Stomach (tissue), 9 donors: ENCODE measurements around the gene NLGN1. TPM values are rescaled to one million over a fixed set of nuclear protein-coding genes. Genes with fewer than 3 reads are reported as not detected.

Source experiments
- DNase-seq, 2 donors: peaks; one replicate each; pipeline versions ENCODE4 v3.0.0 to v3.0.0-alpha.2; 2013 to 2019
- H3K27ac ChIP-seq, 5 donors: fragments of 200-600 bp in 4 of 5; sonication (generic) in 4 of 5; one replicate each; pipeline ENCODE4 v1.5.1; 2013 to 2019; ENCODE audit warnings: mild to moderate bottlenecking in 1 of 5, moderate library complexity in 1 of 5
- H3K27me3 ChIP-seq, 3 donors: fragments of 200-600 bp; sonication (generic); one replicate each; pipeline ENCODE4 v1.5.1; 2017 to 2019; ENCODE audit warnings: mixed run types in 1 of 3
- H3K36me3 ChIP-seq, 4 donors: fragments of 200-600 bp; sonication (generic); 1 replicate in 3 of 4; 2 replicates in 1 of 4; pipeline ENCODE4 v1.5.1; 2016 to 2019
- H3K4me1 ChIP-seq, 4 donors: fragments of 200-600 bp; sonication (generic); one replicate each; pipeline ENCODE4 v1.5.1; 2016 to 2019
- H3K4me3 ChIP-seq, 4 donors: fragments of 200-600 bp; sonication (generic) in 3 of 4; one replicate each; pipeline ENCODE4 v1.5.1; 2016 to 2019; ENCODE audit warnings: mild to moderate bottlenecking in 1 of 4
- H3K9me3 ChIP-seq, 4 donors: fragments of 200-600 bp; sonication (generic); one replicate each; pipeline ENCODE4 v1.5.1; 2016 to 2019
- EP300 ChIP-seq: sonication (generic); formaldehyde crosslinking; IDR thresholded peaks from one replicate; pipeline ENCODE4 v1.6.1; 2017; ENCODE audit warnings: antibody characterized with exemption
- POLR2A ChIP-seq, 4 donors: fragments of 450-650 bp; IDR thresholded peaks; one replicate each; pipeline ENCODE4 v1.6.1; 2016; ENCODE audit warnings: antibody characterized with exemption in 4 of 4, control low read depth in 2 of 4, mild to moderate bottlenecking in 1 of 4, moderate library complexity in 1 of 4
- POLR2AphosphoS5 ChIP-seq, 3 donors: sonication (generic); formaldehyde crosslinking; IDR thresholded peaks; one replicate each; pipeline ENCODE4 v1.6.1; 2016; ENCODE audit warnings: antibody characterized with exemption in 3 of 3
- WGBS, 5 donors: extraction: QIAGEN DNeasy Blood & Tissue Kit in 3 of 5; methylation state at CpG; one replicate each; pipeline versions ENCODE4 v1.1.5 to v1.1.7; 2013 to 2018; 5-methylcytosine and 5-hydroxymethylcytosine counted together
- intact Hi-C: fragments of 100-400 bp; cut with DNase I; formaldehyde crosslinking; loops from one replicate; pipeline ENCODE4 v1.15.1; 2023; ENCODE audit warnings: low total_unique reads
- polyA plus RNA-seq, 3 donors: library from polyadenylated mRNA; stranded (reverse); fragments of 200-250 nt; gene quantifications; one replicate each; pipeline ENCODE4 v1.2.3, GENCODE V29; 2013
- total RNA-seq, 5 donors: library from RNA; depleted of rRNA; stranded (reverse); fragments of >200 nt; gene quantifications; one replicate each; pipeline versions ENCODE4 v1.1.0 to v1.2.3, GENCODE V29; 2014 to 2016
- TF ChIP-seq, protein P1 (sequence below), 7 experiments: fragments of 450-650 bp in 4 of 7; fragments of 200-600 bp in 3 of 7; sonication (generic) in 3 of 7; IDR thresholded peaks; one replicate each; pipeline ENCODE4 v1.5.1; 2016 to 2019; ENCODE audit warnings: antibody characterized with exemption in 7 of 7, control low read depth in 2 of 7, mild to moderate bottlenecking in 1 of 7
- donor health status: healthy with polysubstance abuse.
- donor health status: Bipolar disorder and iron deficiency.
- donor health status: healthy.

Gene NLGN1
- total and polyA plus RNA-seq, 8 donors, result 0.15 to 45.2 (median 4.8) TPM; not detected in 1

DNA sequence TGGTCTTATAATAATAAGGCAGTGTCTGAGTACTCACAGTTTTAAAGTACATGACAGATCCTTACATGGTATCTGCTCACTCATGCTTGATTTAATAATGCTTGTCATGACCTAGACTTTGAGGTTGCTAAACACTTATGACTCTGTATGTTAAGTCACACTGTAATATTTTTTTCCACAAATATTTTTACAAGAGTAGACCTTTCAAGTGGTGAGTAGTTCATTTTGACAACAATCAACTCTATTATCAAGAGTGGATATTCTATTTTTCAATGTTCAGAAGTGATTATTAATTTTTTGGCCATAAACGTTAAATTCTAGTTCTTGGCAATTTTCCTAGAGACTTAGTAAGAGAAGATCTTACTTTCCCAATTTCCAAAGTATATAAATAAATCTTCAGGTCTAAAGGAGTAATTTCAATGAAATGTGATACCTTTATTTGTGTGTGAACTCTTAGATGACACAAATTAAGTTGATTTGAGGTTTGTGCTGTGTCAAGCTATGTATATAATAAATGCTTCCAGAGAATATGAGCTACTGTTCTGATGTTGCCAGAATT, 104.5 kb downstream of the NLGN1 start:
- intact Hi-C loops, result no loop called here
- H3K27me3 ChIP-seq, result no peaks in the 10 kb centered on the region
- H3K4me1 ChIP-seq, result no peaks in the 10 kb centered on the region
- TF ChIP-seq EP300 (no peak), POLR2AphosphoS5 (IDR thresholded peaks at IDR 0.05) (no peak), POLR2A (IDR thresholded peaks at IDR 0.05) (no peak)
- TF ChIP-seq, protein P1, sequence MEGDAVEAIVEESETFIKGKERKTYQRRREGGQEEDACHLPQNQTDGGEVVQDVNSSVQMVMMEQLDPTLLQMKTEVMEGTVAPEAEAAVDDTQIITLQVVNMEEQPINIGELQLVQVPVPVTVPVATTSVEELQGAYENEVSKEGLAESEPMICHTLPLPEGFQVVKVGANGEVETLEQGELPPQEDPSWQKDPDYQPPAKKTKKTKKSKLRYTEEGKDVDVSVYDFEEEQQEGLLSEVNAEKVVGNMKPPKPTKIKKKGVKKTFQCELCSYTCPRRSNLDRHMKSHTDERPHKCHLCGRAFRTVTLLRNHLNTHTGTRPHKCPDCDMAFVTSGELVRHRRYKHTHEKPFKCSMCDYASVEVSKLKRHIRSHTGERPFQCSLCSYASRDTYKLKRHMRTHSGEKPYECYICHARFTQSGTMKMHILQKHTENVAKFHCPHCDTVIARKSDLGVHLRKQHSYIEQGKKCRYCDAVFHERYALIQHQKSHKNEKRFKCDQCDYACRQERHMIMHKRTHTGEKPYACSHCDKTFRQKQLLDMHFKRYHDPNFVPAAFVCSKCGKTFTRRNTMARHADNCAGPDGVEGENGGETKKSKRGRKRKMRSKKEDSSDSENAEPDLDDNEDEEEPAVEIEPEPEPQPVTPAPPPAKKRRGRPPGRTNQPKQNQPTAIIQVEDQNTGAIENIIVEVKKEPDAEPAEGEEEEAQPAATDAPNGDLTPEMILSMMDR (IDR thresholded peaks at IDR 0.05), result no peak
- H3K36me3 ChIP-seq, result no peaks in the 10 kb centered on the region
- no peak overlapping the region for H3K4me3 ChIP-seq
- H3K27ac ChIP-seq, result no peak overlapping the region
- no peak for DNase-seq
- WGBS, 5 donors, result 32 to 51% (median 38%) methylated on average over 1 of the region's 1 CpG
- no peaks in the 10 kb centered on the region for H3K9me3 ChIP-seq

DNA sequence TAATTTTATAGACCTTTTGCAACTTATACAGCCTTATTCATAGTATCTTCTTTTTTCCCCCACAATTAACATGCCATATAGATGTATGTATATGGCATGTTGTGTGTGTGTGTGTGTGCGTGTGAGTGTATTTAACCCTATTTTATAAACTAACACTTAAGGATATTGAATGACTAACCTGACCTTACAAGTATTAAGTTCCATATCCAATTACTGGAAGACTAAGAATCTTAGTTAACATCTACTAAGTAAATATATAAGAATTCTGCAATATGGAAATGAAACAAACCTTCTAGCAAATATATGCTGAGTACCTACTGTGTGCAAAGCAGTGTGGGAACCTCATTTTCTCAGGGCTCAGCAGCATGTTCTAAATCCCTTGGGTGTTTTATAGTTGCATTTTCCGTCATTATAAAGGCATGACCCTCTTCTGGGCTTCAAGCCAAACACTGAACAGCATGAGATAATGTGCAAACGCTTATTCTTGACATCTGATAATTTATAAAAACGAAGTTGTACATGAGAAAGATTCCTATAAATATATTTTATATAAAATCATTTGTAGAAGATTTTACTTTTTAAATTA, 105.5 kb downstream of the NLGN1 start:
- H3K4me1 ChIP-seq, result no peaks in the 10 kb centered on the region
- intact Hi-C loops, result no loop called here
- H3K36me3 ChIP-seq, result no peaks in the 10 kb centered on the region
- H3K4me3 ChIP-seq, result no peak overlapping the region
- no peak overlapping the region for H3K27ac ChIP-seq
- H3K27me3 ChIP-seq, result no peaks in the 10 kb centered on the region
- TF ChIP-seq, protein P1 (IDR thresholded peaks at IDR 0.05), result no peak
- TF ChIP-seq POLR2AphosphoS5 (IDR thresholded peaks at IDR 0.05) (no peak), EP300 (no peak), POLR2A (IDR thresholded peaks at IDR 0.05) (no peak)
- no peaks in the 10 kb centered on the region for H3K9me3 ChIP-seq
- WGBS, 5 donors, result 18 to 29% (median 26%) methylated on average over 4 of the region's 4 CpGs
- DNase-seq, result peak in 1 of 2 donors; percentile 77

DNA sequence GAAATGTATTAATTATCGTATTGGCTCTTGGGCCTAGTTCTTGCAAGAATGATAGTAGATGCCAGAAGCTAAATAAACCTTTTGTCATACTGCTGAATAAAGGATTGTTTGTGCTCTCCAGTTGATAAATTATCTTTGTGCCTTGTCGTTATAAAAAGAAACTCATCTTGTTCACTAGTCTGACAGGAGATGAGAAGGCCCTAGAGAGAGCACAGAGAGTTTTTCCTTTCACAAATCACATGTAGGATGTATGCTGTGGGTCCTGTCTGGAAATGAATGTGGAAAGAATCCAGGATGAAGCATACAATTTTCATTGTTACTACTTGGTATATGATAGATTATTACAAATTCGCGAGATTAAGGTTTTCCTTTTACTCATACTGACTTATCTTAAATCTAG, 113.0 kb downstream of the NLGN1 start:
- Histone ChIP-seq H3K27ac (no peak overlapping the region), H3K4me1 (no peaks in the 10 kb centered on the region), H3K4me3 (no peak overlapping the region), H3K36me3 (no peaks in the 10 kb centered on the region), H3K27me3 (no peaks in the 10 kb centered on the region), H3K9me3 (no peaks in the 10 kb centered on the region)
- DNase-seq, result no peak
- WGBS, 5 donors, result 75 to 84% (median 84%) methylated on average over 4 of the region's 4 CpGs
- TF ChIP-seq EP300 (no peak), POLR2AphosphoS5 (IDR thresholded peaks at IDR 0.05) (no peak), POLR2A (IDR thresholded peaks at IDR 0.05) (no peak)
- TF ChIP-seq, protein P1 (IDR thresholded peaks at IDR 0.05), result no peak
- intact Hi-C loops, result no loop called here

DNA sequence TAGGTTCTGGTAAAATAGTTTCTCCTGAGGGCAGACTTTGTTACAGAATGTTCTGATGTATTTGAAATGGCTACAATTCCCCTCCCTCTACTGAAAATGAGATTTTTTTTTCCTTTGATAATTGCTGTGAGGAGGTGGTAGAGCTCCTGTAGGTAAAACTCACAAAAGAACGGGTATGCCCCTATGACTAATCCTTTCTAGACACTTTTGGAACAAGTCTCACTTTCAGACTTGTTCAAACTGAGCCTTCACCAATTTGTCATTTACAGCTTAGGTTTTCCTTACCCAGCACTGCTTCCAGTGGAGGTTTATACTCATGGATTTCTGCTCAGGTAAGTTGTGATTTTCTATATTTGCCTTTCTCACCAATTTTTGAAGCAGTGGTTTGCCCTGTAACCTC, 115.6 kb downstream of the NLGN1 start:
- TF ChIP-seq POLR2AphosphoS5 (IDR thresholded peaks at IDR 0.05) (no peak), EP300 (no peak), POLR2A (IDR thresholded peaks at IDR 0.05) (no peak)
- TF ChIP-seq, protein P1 (IDR thresholded peaks at IDR 0.05), result no peak
- Histone ChIP-seq H3K27ac (no peak overlapping the region), H3K36me3 (no peaks in the 10 kb centered on the region), H3K4me3 (no peak overlapping the region), H3K4me1 (no peaks in the 10 kb centered on the region), H3K27me3 (no peaks in the 10 kb centered on the region), H3K9me3 (no peaks in the 10 kb centered on the region)
- DNase-seq, result no peak
- intact Hi-C loops, result no loop called here
- 30 to 56% (median 42%) methylated on average over 1 of the region's 1 CpG for WGBS, 5 donors
